ENCODE data around the gene EEF2K. TPM values are rescaled to one million over a fixed set of nuclear protein-coding genes. Genes with fewer than 3 reads are reported as not detected.

The EEF2K gene
- total RNA-seq, 1 donor from 2014 or later: 31.9 TPM

DNA sequence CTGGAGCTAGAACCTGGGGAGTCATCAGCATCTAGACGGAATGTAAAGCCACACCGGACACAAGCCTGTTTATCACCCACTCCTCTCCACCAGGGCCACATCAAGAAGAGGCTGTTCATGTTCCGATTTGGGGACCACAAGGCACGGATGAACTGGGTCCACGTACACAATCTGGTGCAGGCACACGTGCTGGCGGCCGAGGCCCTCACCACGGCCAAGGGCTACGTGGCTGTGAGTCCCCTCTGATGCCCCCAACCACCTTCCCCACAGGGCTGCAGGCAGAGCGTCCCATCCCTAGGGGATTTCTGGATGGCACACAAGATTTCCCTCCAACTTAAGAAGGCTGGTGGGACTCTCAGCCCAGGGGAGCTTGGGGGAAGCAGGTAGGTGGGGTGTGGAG, 24.7 kb upstream of the EEF2K start:
- Histone ChIP-seq H3K4me1 (no peaks in the 10 kb centered on the region), H3K9me3 (no peaks in the 10 kb centered on the region), H3K4me3 (no peak overlapping the region), H3K36me3 (no peaks in the 10 kb centered on the region), H3K27me3 (no peaks in the 10 kb centered on the region), H3K27ac (no peak overlapping the region)
- TF ChIP-seq, protein P1, sequence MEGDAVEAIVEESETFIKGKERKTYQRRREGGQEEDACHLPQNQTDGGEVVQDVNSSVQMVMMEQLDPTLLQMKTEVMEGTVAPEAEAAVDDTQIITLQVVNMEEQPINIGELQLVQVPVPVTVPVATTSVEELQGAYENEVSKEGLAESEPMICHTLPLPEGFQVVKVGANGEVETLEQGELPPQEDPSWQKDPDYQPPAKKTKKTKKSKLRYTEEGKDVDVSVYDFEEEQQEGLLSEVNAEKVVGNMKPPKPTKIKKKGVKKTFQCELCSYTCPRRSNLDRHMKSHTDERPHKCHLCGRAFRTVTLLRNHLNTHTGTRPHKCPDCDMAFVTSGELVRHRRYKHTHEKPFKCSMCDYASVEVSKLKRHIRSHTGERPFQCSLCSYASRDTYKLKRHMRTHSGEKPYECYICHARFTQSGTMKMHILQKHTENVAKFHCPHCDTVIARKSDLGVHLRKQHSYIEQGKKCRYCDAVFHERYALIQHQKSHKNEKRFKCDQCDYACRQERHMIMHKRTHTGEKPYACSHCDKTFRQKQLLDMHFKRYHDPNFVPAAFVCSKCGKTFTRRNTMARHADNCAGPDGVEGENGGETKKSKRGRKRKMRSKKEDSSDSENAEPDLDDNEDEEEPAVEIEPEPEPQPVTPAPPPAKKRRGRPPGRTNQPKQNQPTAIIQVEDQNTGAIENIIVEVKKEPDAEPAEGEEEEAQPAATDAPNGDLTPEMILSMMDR (IDR thresholded peaks at IDR 0.05): no peak
- intact Hi-C loops (cut with DNase I): no loop called here
- no peak for DNase-seq (ENCODE audit: low spot score in 2 of 2)

DNA sequence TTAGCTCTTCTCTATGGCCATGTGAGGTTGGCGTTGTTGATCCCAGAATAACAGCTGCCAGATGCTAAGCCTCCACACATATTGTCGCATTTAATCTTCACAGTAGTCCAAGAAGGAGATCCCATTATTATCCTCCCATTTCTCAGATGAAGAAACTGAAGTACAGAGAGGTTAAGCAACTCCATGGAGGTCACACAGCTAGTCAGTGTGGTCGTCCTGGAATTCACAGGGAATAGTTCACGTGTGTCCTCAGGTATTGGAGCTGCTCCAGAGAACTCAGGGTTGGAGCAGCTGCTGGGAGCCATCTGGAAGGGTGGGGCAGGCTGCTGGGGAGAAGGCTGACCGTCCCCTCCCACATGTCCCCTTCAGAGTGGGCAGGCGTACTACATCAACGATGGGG, 24.2 kb upstream of the EEF2K start:
- H3K36me3 ChIP-seq: no peaks in the 10 kb centered on the region
- H3K27ac ChIP-seq: no peak overlapping the region
- DNase-seq (ENCODE audit: low spot score in 2 of 2): no peak
- intact Hi-C loops (cut with DNase I): no loop called here
- H3K4me3 ChIP-seq: no peak overlapping the region
- no peaks in the 10 kb centered on the region for H3K9me3 ChIP-seq
- no peaks in the 10 kb centered on the region for H3K4me1 ChIP-seq
- no peaks in the 10 kb centered on the region for H3K27me3 ChIP-seq
- TF ChIP-seq, protein P1 (IDR thresholded peaks at IDR 0.05): no peak

DNA sequence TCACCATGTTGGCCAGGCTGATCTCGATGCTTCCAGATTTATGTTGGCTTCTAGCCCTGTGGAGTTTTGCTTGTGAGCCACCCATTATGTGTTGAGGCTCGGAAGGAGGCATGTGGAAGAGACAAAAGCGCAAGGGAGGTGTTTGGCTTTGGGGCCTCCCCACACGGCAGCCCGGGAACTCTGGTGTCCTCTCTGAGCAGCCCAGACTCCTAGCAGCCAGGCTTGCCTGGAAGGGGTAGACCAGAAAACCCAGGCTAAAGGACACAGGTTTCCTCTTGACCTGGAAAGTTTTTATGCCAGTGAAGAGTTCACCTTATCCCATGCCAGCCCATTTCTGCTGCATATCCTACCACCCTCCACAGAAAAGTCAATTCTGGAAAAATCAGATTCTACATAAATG, 22.7 kb upstream of the EEF2K start:
- Histone ChIP-seq H3K27ac (no peak overlapping the region), H3K9me3 (no peaks in the 10 kb centered on the region), H3K4me3 (no peak overlapping the region), H3K27me3 (no peaks in the 10 kb centered on the region), H3K36me3 (no peaks in the 10 kb centered on the region), H3K4me1 (no peaks in the 10 kb centered on the region)
- DNase-seq (ENCODE audit: low spot score in 2 of 2): no peak
- intact Hi-C loops (cut with DNase I): no loop called here
- TF ChIP-seq, protein P1 (IDR thresholded peaks at IDR 0.05): no peak

DNA sequence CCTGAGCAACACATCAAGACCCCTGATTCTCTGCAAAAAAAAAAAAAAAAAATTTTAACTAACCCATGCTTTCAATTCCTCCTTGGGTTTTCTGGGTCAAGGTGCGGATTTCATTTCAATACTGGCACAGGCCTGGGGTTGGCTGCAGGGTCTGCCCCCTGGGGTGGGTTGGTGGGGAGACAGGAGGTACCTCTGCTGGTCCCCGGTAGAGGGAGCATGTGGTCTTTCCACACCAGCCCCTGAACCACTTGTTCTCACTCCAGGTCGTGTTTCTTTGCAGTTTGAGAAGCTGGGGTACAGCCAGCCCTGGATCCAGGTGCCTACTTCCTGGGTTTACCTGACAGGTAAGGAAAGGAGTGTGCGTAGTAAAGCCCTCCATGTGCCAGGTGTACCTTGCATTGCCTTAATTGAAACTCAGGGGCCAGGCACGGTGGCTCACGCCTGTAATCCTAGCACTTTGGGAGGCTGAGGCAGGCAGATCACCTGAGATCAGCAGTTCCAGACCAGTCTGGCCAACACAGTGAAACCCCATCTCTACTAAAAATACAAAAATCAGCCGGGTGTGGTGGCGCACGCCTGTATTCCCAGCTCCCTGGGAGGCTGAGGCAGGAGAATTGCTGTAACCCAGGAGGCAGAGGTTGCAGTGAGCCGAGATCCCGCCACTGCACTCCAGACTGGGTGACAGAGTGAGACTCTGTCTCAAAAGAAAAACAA, 22.0 kb upstream of the EEF2K start:
- Histone ChIP-seq H3K27me3 (no peaks in the 10 kb centered on the region), H3K27ac (no peak overlapping the region), H3K4me1 (peaks cover 0 to under 1% of the 10 kb centered on the region in 2 donors), H3K4me3 (no peak overlapping the region), H3K36me3 (no peaks in the 10 kb centered on the region), H3K9me3 (no peaks in the 10 kb centered on the region)
- DNase-seq (ENCODE audit: low spot score in 2 of 2): no peak
- TF ChIP-seq, protein P1 (IDR thresholded peaks at IDR 0.05): no peak
- intact Hi-C loops (cut with DNase I): no loop called here

DNA sequence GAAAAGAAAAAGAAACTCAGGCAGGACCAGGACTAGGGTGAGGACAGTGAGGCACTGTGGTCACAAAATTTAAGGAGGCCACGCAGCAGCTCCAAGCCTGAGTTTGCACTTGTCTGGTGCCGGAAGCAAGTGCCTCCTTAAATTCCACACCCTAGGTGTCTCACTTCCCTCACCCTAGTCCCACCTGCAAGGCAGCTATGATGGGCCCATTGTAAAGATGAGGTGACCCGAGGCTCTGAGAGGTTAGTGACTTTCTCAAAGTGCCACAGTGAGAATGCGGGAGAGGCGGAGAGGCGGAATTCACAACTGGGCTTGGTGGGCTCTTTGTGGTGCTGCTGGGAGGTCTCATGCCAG, 21.5 kb upstream of the EEF2K start:
- no peak for DNase-seq (ENCODE audit: low spot score in 2 of 2)
- no peaks in the 10 kb centered on the region for H3K36me3 ChIP-seq
- H3K4me3 ChIP-seq: no peak overlapping the region
- TF ChIP-seq, protein P1 (IDR thresholded peaks at IDR 0.05): no peak
- H3K27ac ChIP-seq: no peak overlapping the region
- H3K9me3 ChIP-seq: no peaks in the 10 kb centered on the region
- H3K4me1 ChIP-seq: peaks cover 5 to 6% of the 10 kb centered on the region in 2 donors
- intact Hi-C loops (cut with DNase I): no loop called here
- no peaks in the 10 kb centered on the region for H3K27me3 ChIP-seq

DNA sequence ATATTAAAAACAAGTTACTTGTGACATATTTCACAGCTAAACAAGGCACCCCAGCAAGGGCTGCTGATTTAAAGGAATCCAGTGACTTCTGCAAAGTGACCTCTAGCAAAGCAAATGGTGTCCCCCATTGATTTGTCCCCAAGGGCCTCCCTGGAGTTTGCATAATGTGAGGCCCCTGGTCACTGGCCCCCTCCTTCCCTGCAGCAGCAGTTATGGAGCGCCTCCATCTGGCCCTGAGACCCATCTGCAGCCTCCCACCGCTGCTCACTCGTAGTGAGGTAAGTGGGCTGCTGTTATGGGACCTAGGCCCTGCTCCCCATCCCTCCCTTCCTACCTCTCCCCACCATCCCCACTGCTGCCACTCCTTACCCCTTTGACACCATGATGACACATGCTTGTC, 19.6 kb upstream of the EEF2K start:
- TF ChIP-seq, protein P1 (IDR thresholded peaks at IDR 0.05): no peak
- Histone ChIP-seq H3K4me1 (peaks cover 9% of the 10 kb centered on the region in 2 donors), H3K27me3 (no peaks in the 10 kb centered on the region)

More for the DNA sequence above, 19.6 kb upstream of the EEF2K start:
- no peak for DNase-seq (ENCODE audit: low spot score in 2 of 2)
- intact Hi-C loops (cut with DNase I): no loop called here
- Histone ChIP-seq H3K4me3 (no peak overlapping the region), H3K27ac (no peak overlapping the region), H3K36me3 (no peaks in the 10 kb centered on the region), H3K9me3 (no peaks in the 10 kb centered on the region)

Measured in ascending aorta (tissue), 2 donors.